ENCODE measurements around the gene NFIB.

Gene NFIB

GRCh38 chr9:14318934-14319580 lies 5.1 kb upstream of the NFIB start:
- TF ChIP-seq CTCF (IDR thresholded peaks at IDR 0.05; ENCODE audit: insufficient read depth, low read length, missing control alignments) = no peak
- ChIA-PET POLR2A (no interaction called here), CTCF (interaction anchor here (2.1 kb wide), 1 partner anchor 34 kb away, joined by 9 read pairs; no protein-coding TSS in a partner anchor)
- DNase-seq (ENCODE audit: low read depth, low spot score) = no peak
- no peak overlapping the region for H3K4me3 ChIP-seq (ENCODE audit: low read depth, low read length)

- CTCF ChIA-PET = interaction anchor here (2.1 kb wide), 1 partner anchor 35 kb away, joined by 9 read pairs; no protein-coding TSS in a partner anchor
- no peak for TF ChIP-seq CTCF (IDR thresholded peaks at IDR 0.05; ENCODE audit: insufficient read depth, low read length, missing control alignments)
- no peak for DNase-seq (ENCODE audit: low read depth, low spot score)
- POLR2A ChIA-PET = no interaction called here
- H3K4me3 ChIP-seq (ENCODE audit: low read depth, low read length) = no peak overlapping the region
Observed at GRCh38 chr9:14318361-14318760, 4.4 kb upstream of the NFIB start.

- no peak for TF ChIP-seq CTCF (IDR thresholded peaks at IDR 0.05; ENCODE audit: insufficient read depth, low read length, missing control alignments)
- POLR2A ChIA-PET = no interaction called here
- CTCF ChIA-PET = interaction anchor here (2.1 kb wide), 1 partner anchor 35 kb away, joined by 9 read pairs; no protein-coding TSS in a partner anchor
- no peak overlapping the region for H3K4me3 ChIP-seq (ENCODE audit: low read depth, low read length)
- DNase-seq (ENCODE audit: low read depth, low spot score) = no peak
Observed at GRCh38 chr9:14317667-14318320, 3.9 kb upstream of the NFIB start.

- no peak for TF ChIP-seq CTCF (IDR thresholded peaks at IDR 0.05; ENCODE audit: insufficient read depth, low read length, missing control alignments)
- no peak overlapping the region for H3K4me3 ChIP-seq (ENCODE audit: low read depth, low read length)
- POLR2A ChIA-PET = interaction anchor here (0.6 kb wide), 1 partner anchor 56 kb away, joined by 3 read pairs; no protein-coding TSS in a partner anchor
- no peak for DNase-seq (ENCODE audit: low read depth, low spot score)
- CTCF ChIA-PET = no interaction called here
Observed at GRCh38 chr9:14316602-14317300, 2.8 kb upstream of the NFIB start.

- ChIA-PET CTCF (no interaction called here), POLR2A (interaction anchor here (0.6 kb wide), 1 partner anchor 57 kb away, joined by 3 read pairs; no protein-coding TSS in a partner anchor)
- DNase-seq (ENCODE audit: low read depth, low spot score) = no peak
- TF ChIP-seq CTCF (IDR thresholded peaks at IDR 0.05; ENCODE audit: insufficient read depth, low read length, missing control alignments) = no peak
- H3K4me3 ChIP-seq (ENCODE audit: low read depth, low read length) = no peak overlapping the region
Observed at GRCh38 chr9:14315875-14316601, 2.1 kb upstream of the NFIB start.

Data from AG04449 (cell line).